ENCODE results near the gene AFF2. TPM values are rescaled to one million over a fixed set of nuclear protein-coding genes. Genes with fewer than 3 reads are reported as not detected.

Gene AFF2
- total RNA-seq, 1 experiment from 2014 or later: 0.05 TPM

DNA sequence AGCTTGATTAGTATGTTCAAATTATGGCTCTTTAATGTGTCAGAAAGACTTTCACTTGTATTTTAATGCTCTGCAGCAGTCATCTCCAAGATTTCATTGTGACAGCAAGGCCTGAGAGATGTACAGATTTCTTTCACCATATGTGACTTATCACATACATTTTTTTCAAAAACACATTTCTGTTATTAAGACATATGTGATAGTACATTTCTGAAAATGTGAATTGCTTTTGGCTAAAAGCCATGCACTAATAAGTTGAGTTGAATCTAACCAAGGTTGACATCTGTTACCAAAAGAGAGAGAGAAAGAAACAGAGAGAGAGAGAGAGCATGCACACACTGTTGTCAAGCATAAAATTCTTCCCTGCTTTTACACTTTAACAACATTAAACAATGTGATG is 409.3 kb downstream of the AFF2 start (continued):
- TF ChIP-seq CTCF (IDR thresholded peaks at IDR 0.05 in 2 of 3, conservative IDR thresholded peaks at IDR 0.05 in 1 of 3; ENCODE audit: borderline replicate concordance in 1 of 3, insufficient read depth in 1 of 3, low read depth in 2 of 3, low read length in 2 of 3) (no peak), ATF3 (IDR thresholded peaks at IDR 0.05) (no peak), ZNF274 (IDR thresholded peaks at IDR 0.05; ENCODE audit: low read depth, low read length) (no peak), FOSL1 (IDR thresholded peaks at IDR 0.05; ENCODE audit: low read depth) (no peak), ELF1 (IDR thresholded peaks at IDR 0.05; ENCODE audit: borderline replicate concordance, low read depth) (no peak), CBX3 (IDR thresholded peaks at IDR 0.05; ENCODE audit: low read depth) (no peak), EGR1 (IDR thresholded peaks at IDR 0.05; ENCODE audit: low read depth) (no peak)
- TF ChIP-seq, protein P1, sequence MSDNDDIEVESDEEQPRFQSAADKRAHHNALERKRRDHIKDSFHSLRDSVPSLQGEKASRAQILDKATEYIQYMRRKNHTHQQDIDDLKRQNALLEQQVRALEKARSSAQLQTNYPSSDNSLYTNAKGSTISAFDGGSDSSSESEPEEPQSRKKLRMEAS (IDR thresholded peaks at IDR 0.05): no peak

DNA sequence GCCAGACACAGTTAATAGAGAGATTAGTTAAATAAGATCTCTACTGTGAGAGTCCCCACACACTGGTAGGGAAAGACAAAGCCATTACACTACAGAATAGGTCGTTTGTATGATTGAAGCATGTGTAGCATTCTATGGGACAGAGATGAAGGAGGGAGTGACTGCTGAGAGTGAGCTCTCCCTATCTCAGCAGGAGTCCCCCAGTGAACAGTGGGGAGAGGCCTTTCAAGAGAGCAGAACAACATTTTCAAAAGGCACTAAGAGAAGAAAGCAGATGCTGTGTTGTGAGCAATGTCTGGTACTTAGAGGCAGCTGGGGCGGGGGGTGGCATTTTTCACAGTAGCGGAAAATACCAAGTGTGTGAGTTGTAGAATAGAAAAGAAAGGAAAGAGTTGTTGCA is 413.6 kb downstream of the AFF2 start:
- ChIA-PET RAD21 (ENCODE audit: low non-redundant PET in 1 of 2, low total read pairs in 2 of 2, uncharacterized antibody in 2 of 2, unreplicated experiment in 2 of 2) (no interaction called here), CTCF (no interaction called here), POLR2A (no interaction called here)
- Histone ChIP-seq H3K27me3 (ENCODE audit: insufficient read depth, low read length) (no peaks in the 10 kb centered on the region), H3K4me1 (ENCODE audit: control insufficient read depth in 1 of 2, insufficient read depth in 2 of 2, low read length in 2 of 2) (no peaks in the 10 kb centered on the region), H3K4me2 (ENCODE audit: low read length) (no peak overlapping the region), H2AFZ (ENCODE audit: low read depth, low read length, poor library complexity, severe bottlenecking) (no peak overlapping the region), H3K27ac (ENCODE audit: low read depth, low read length) (no peak overlapping the region), H3K36me3 (ENCODE audit: control insufficient read depth in 1 of 2, insufficient read depth in 2 of 2, low read length in 2 of 2) (no peaks in the 10 kb centered on the region), H3K79me2 (ENCODE audit: insufficient read depth, low read length) (no peaks in the 10 kb centered on the region), H3K9me2 (ENCODE audit: insufficient read depth) (no peaks in the 10 kb centered on the region), H3K4me3 (replicated peaks in 1 of 2; ENCODE audit: low read depth in 1 of 2, low read length in 2 of 2) (no peak overlapping the region), H4K20me1 (ENCODE audit: insufficient read depth) (no peaks in the 10 kb centered on the region), H3K9me3 (ENCODE audit: control insufficient read depth in 1 of 2, insufficient read depth in 1 of 2, low read depth in 1 of 2, low read length in 2 of 2) (no peaks in the 10 kb centered on the region), H3K9ac (ENCODE audit: low read length) (no peak overlapping the region)
- TF ChIP-seq CEBPB (IDR thresholded peaks at IDR 0.05; ENCODE audit: low read depth) (no peak), FOSL1 (IDR thresholded peaks at IDR 0.05; ENCODE audit: low read depth) (no peak), ZNF274 (IDR thresholded peaks at IDR 0.05; ENCODE audit: low read depth, low read length) (no peak), YY1 (IDR thresholded peaks at IDR 0.05; ENCODE audit: extremely low read depth, insufficient replicate concordance, low read depth, low read length) (no peak), TCF7L2 (IDR thresholded peaks at IDR 0.05; ENCODE audit: borderline replicate concordance, extremely low read depth, insufficient read depth, insufficient read length) (no peak), EZH2phosphoT487 (IDR thresholded peaks at IDR 0.05; ENCODE audit: borderline replicate concordance) (no peak), RAD21 (IDR thresholded peaks at IDR 0.05; ENCODE audit: low read depth) (no peak)
- no peak for DNase-seq (ENCODE audit: low read depth, low spot score)
- no TSS peak for BruUV-seq (replicated peaks)
- intact Hi-C loops (cut with micrococcal nuclease): no loop called here
- no peak for ATAC-seq

Data from HCT116 (cell line).